Measurements from ENCODE around the gene SPTBN1.

The SPTBN1 gene

GRCh38 chr2:54478899-54479298 lies 22.8 kb downstream of the SPTBN1 start:
- no peak overlapping the region for H2BK5ac ChIP-seq (ENCODE audit: low read length)
- no peak overlapping the region for H2BK15ac ChIP-seq (ENCODE audit: low read length)
- H2AFZ ChIP-seq (ENCODE audit: low read length) = no peak overlapping the region
- no peak overlapping the region for H2AK5ac ChIP-seq (ENCODE audit: low read depth, low read length)
- H4K8ac ChIP-seq (ENCODE audit: low read depth, low read length) = no peak overlapping the region
- H2BK12ac ChIP-seq (ENCODE audit: low read length) = no peak overlapping the region
- H3K4me1 ChIP-seq (ENCODE audit: control insufficient read depth in 2 of 2, insufficient read depth in 1 of 2, low read depth in 1 of 2, low read length in 2 of 2) = peaks cover 9 to 13% of the 10 kb centered on the region in 2 donors
- DNase-seq (ENCODE audit: low spot score) = no peak
- H3K36me3 ChIP-seq (replicated peaks in 1 of 2; ENCODE audit: control insufficient read depth in 2 of 2, insufficient read depth in 2 of 2, low read length in 2 of 2) = no peaks in the 10 kb centered on the region
- H3K14ac ChIP-seq (ENCODE audit: low read length) = no peak overlapping the region
- H3K9ac ChIP-seq (ENCODE audit: low read depth, low read length, poor library complexity) = no peak overlapping the region
- H3K27me3 ChIP-seq (ENCODE audit: control insufficient read depth in 3 of 3, insufficient read depth in 3 of 3, low read depth in 1 of 3, low read length in 3 of 3) = no peaks in the 10 kb centered on the region
- no peak overlapping the region for H3K23ac ChIP-seq (ENCODE audit: low read depth, low read length, poor library complexity)
- H3K4ac ChIP-seq (ENCODE audit: low read length) = no peak overlapping the region
- peaks cover 5% of the 10 kb centered on the region for H3K79me1 ChIP-seq (ENCODE audit: low read depth, low read length)
- WGBS, 2 donors (ENCODE audit: extremely low coverage in 2 of 2, insufficient read length in 2 of 2, insufficient replicate concordance in 1 of 2) = no CpG with 5 or more reads among the region's 1 CpG
- no peak overlapping the region for H3K4me3 ChIP-seq (ENCODE audit: low read length in 2 of 2)
- no peak overlapping the region for H3K4me2 ChIP-seq (ENCODE audit: insufficient read depth, low read length, poor library complexity, severe bottlenecking)
- no peak overlapping the region for H2BK120ac ChIP-seq (ENCODE audit: low read depth, low read length)
- H3K27ac ChIP-seq (replicated peaks; ENCODE audit: low read length) = no peak overlapping the region
- H3K9me3 ChIP-seq (replicated peaks in 1 of 2; ENCODE audit: control insufficient read depth in 2 of 2, insufficient read depth in 1 of 2, low read depth in 1 of 2, low read length in 2 of 2) = no peaks in the 10 kb centered on the region
- no peak overlapping the region for H4K91ac ChIP-seq (ENCODE audit: low read depth, low read length, poor library complexity)
- no peak overlapping the region for H3K18ac ChIP-seq (ENCODE audit: low read length)

- no peak overlapping the region for H3K4me2 ChIP-seq (ENCODE audit: insufficient read depth, low read length, poor library complexity, severe bottlenecking)
- peaks cover 0 to under 1% of the 10 kb centered on the region in 2 donors for H3K9me3 ChIP-seq (replicated peaks in 1 of 2; ENCODE audit: control insufficient read depth in 2 of 2, insufficient read depth in 1 of 2, low read depth in 1 of 2, low read length in 2 of 2)
- no peak overlapping the region for H2BK5ac ChIP-seq (ENCODE audit: low read length)
- no peak overlapping the region for H3K4ac ChIP-seq (ENCODE audit: low read length)
- no CpG with 5 or more reads among the region's 2 CpGs for WGBS, 2 donors (ENCODE audit: extremely low coverage in 2 of 2, insufficient read length in 2 of 2, insufficient replicate concordance in 1 of 2)
- H3K79me1 ChIP-seq (ENCODE audit: low read depth, low read length) = peaks cover 5% of the 10 kb centered on the region
- no peak overlapping the region for H2BK12ac ChIP-seq (ENCODE audit: low read length)
- H3K27ac ChIP-seq (replicated peaks; ENCODE audit: low read length) = no peak overlapping the region
- no peak overlapping the region for H2AK5ac ChIP-seq (ENCODE audit: low read depth, low read length)
- no peak overlapping the region for H4K91ac ChIP-seq (ENCODE audit: low read depth, low read length, poor library complexity)
- H3K4me3 ChIP-seq (ENCODE audit: low read length in 2 of 2) = no peak overlapping the region
- H3K23ac ChIP-seq (ENCODE audit: low read depth, low read length, poor library complexity) = no peak overlapping the region
- no peak overlapping the region for H2BK120ac ChIP-seq (ENCODE audit: low read depth, low read length)
- no peak for DNase-seq (ENCODE audit: low spot score)
- no peaks in the 10 kb centered on the region for H3K36me3 ChIP-seq (replicated peaks in 1 of 2; ENCODE audit: control insufficient read depth in 2 of 2, insufficient read depth in 2 of 2, low read length in 2 of 2)
- H2BK15ac ChIP-seq (ENCODE audit: low read length) = no peak overlapping the region
- peaks cover 9 to 13% of the 10 kb centered on the region in 2 donors for H3K4me1 ChIP-seq (ENCODE audit: control insufficient read depth in 2 of 2, insufficient read depth in 1 of 2, low read depth in 1 of 2, low read length in 2 of 2)
- H3K14ac ChIP-seq (ENCODE audit: low read length) = no peak overlapping the region
- H3K18ac ChIP-seq (ENCODE audit: low read length) = no peak overlapping the region
- no peak overlapping the region for H2AFZ ChIP-seq (ENCODE audit: low read length)
- H3K27me3 ChIP-seq (ENCODE audit: control insufficient read depth in 3 of 3, insufficient read depth in 3 of 3, low read depth in 1 of 3, low read length in 3 of 3) = no peaks in the 10 kb centered on the region
- no peak overlapping the region for H4K8ac ChIP-seq (ENCODE audit: low read depth, low read length)
- H3K9ac ChIP-seq (ENCODE audit: low read depth, low read length, poor library complexity) = no peak overlapping the region
Observed at GRCh38 chr2:54479424-54479823, 23.3 kb downstream of the SPTBN1 start.

GRCh38 chr2:54480025-54480424 lies 23.9 kb downstream of the SPTBN1 start:
- Histone ChIP-seq H3K18ac (ENCODE audit: low read length) (no peak overlapping the region), H2AK5ac (ENCODE audit: low read depth, low read length) (no peak overlapping the region), H2AFZ (ENCODE audit: low read length) (no peak overlapping the region), H3K36me3 (replicated peaks in 1 of 2; ENCODE audit: control insufficient read depth in 2 of 2, insufficient read depth in 2 of 2, low read length in 2 of 2) (no peaks in the 10 kb centered on the region), H2BK120ac (ENCODE audit: low read depth, low read length) (no peak overlapping the region), H4K91ac (ENCODE audit: low read depth, low read length, poor library complexity) (no peak overlapping the region), H3K9ac (ENCODE audit: low read depth, low read length, poor library complexity) (no peak overlapping the region), H3K27me3 (ENCODE audit: control insufficient read depth in 3 of 3, insufficient read depth in 3 of 3, low read depth in 1 of 3, low read length in 3 of 3) (no peaks in the 10 kb centered on the region), H3K27ac (replicated peaks; ENCODE audit: low read length) (no peak overlapping the region), H3K4ac (ENCODE audit: low read length) (no peak overlapping the region), H3K4me1 (ENCODE audit: control insufficient read depth in 2 of 2, insufficient read depth in 1 of 2, low read depth in 1 of 2, low read length in 2 of 2) (peaks cover 9 to 13% of the 10 kb centered on the region in 2 donors), H2BK15ac (ENCODE audit: low read length) (no peak overlapping the region), H3K4me2 (ENCODE audit: insufficient read depth, low read length, poor library complexity, severe bottlenecking) (no peak overlapping the region), H3K79me1 (ENCODE audit: low read depth, low read length) (peaks cover 5% of the 10 kb centered on the region), H3K14ac (ENCODE audit: low read length) (no peak overlapping the region), H4K8ac (ENCODE audit: low read depth, low read length) (no peak overlapping the region), H2BK12ac (ENCODE audit: low read length) (no peak overlapping the region), H3K23ac (ENCODE audit: low read depth, low read length, poor library complexity) (no peak overlapping the region), H3K4me3 (ENCODE audit: low read length in 2 of 2) (no peak overlapping the region), H3K9me3 (replicated peaks in 1 of 2; ENCODE audit: control insufficient read depth in 2 of 2, insufficient read depth in 1 of 2, low read depth in 1 of 2, low read length in 2 of 2) (peaks cover 0 to 7% of the 10 kb centered on the region in 2 donors), H2BK5ac (ENCODE audit: low read length) (no peak overlapping the region)
- WGBS, 2 donors (ENCODE audit: extremely low coverage in 2 of 2, insufficient read length in 2 of 2, insufficient replicate concordance in 1 of 2) = no CpG with 5 or more reads among the region's 2 CpGs
- DNase-seq (ENCODE audit: low spot score) = no peak

GRCh38 chr2:54481686-54482085 lies 25.6 kb downstream of the SPTBN1 start:
- Histone ChIP-seq H3K36me3 (replicated peaks in 1 of 2; ENCODE audit: control insufficient read depth in 2 of 2, insufficient read depth in 2 of 2, low read length in 2 of 2) (no peaks in the 10 kb centered on the region), H3K23ac (ENCODE audit: low read depth, low read length, poor library complexity) (no peak overlapping the region), H3K27ac (replicated peaks; ENCODE audit: low read length) (no peak overlapping the region), H3K9ac (ENCODE audit: low read depth, low read length, poor library complexity) (no peak overlapping the region), H3K79me1 (ENCODE audit: low read depth, low read length) (peaks cover 2% of the 10 kb centered on the region), H2AK5ac (ENCODE audit: low read depth, low read length) (no peak overlapping the region), H3K4ac (ENCODE audit: low read length) (no peak overlapping the region), H3K9me3 (replicated peaks in 1 of 2; ENCODE audit: control insufficient read depth in 2 of 2, insufficient read depth in 1 of 2, low read depth in 1 of 2, low read length in 2 of 2) (peaks cover 0 to 7% of the 10 kb centered on the region in 2 donors), H3K4me3 (ENCODE audit: low read length in 2 of 2) (no peak overlapping the region), H4K8ac (ENCODE audit: low read depth, low read length) (no peak overlapping the region), H3K27me3 (ENCODE audit: control insufficient read depth in 3 of 3, insufficient read depth in 3 of 3, low read depth in 1 of 3, low read length in 3 of 3) (no peaks in the 10 kb centered on the region), H2BK12ac (ENCODE audit: low read length) (no peak overlapping the region), H2BK15ac (ENCODE audit: low read length) (no peak overlapping the region), H4K91ac (ENCODE audit: low read depth, low read length, poor library complexity) (no peak overlapping the region), H3K4me1 (ENCODE audit: control insufficient read depth in 2 of 2, insufficient read depth in 1 of 2, low read depth in 1 of 2, low read length in 2 of 2) (peaks cover 9 to 13% of the 10 kb centered on the region in 2 donors), H2AFZ (ENCODE audit: low read length) (no peak overlapping the region), H2BK5ac (ENCODE audit: low read length) (no peak overlapping the region), H3K14ac (ENCODE audit: low read length) (no peak overlapping the region), H3K18ac (ENCODE audit: low read length) (no peak overlapping the region), H2BK120ac (ENCODE audit: low read depth, low read length) (no peak overlapping the region), H3K4me2 (ENCODE audit: insufficient read depth, low read length, poor library complexity, severe bottlenecking) (no peak overlapping the region)
- no CpG with 5 or more reads among the region's 3 CpGs for WGBS, 2 donors (ENCODE audit: extremely low coverage in 2 of 2, insufficient read length in 2 of 2, insufficient replicate concordance in 1 of 2)
- no peak for DNase-seq (ENCODE audit: low spot score)
